DOHH2 (cell line): ENCODE data around the gene HAUS5.

Experiments used
- H3F3A ChIP-seq: fragments of 200-600 bp; sonication (generic), shearing (Covaris generic); 2 replicates; pipeline ENCODE4 v1.6.0; 2016; ENCODE audit warnings: antibody characterized with exemption, mild to moderate bottlenecking; ENCODE audit not compliant: control insufficient read depth, insufficient read depth
- H3K27ac ChIP-seq: fragments of 200-600 bp; sonication (generic); 2 replicates; pipeline ENCODE4 v1.5.1; 2014; ENCODE audit warnings: low read depth, mild to moderate bottlenecking, low read length, moderate library complexity
- H3K27me3 ChIP-seq: fragments of 200-600 bp; sonication (generic); 2 replicates; pipeline ENCODE4 v1.6.1; 2014; ENCODE audit warnings: mild to moderate bottlenecking, low read length, mixed read lengths; ENCODE audit not compliant: control insufficient read depth
- H3K36me3 ChIP-seq: fragments of 200-600 bp; sonication (generic); 2 replicates; pipeline ENCODE4 v1.6.1; 2014; ENCODE audit warnings: mild to moderate bottlenecking, low read length, moderate library complexity, mixed read lengths; ENCODE audit not compliant: control insufficient read depth
- H3K4me1 ChIP-seq: fragments of 200-600 bp; sonication (generic); 2 replicates; pipeline ENCODE4 v1.6.1; 2014; ENCODE audit warnings: mild to moderate bottlenecking, low read length, mixed read lengths; ENCODE audit not compliant: control insufficient read depth
- H3K4me2 ChIP-seq: fragments of 200-600 bp; sonication (generic); 2 replicates; pipeline ENCODE4 v1.6.0; 2014; ENCODE audit warnings: mild to moderate bottlenecking, low read length, moderate library complexity
- H3K4me3 ChIP-seq: fragments of 200-600 bp; sonication (generic); 2 replicates; pipeline ENCODE4 v1.5.1; 2014; ENCODE audit warnings: mild to moderate bottlenecking, low read length, mixed read lengths
- H3K79me2 ChIP-seq: fragments of 200-600 bp; sonication (generic); 2 replicates; pipeline ENCODE4 v1.6.1; 2014; ENCODE audit warnings: mild to moderate bottlenecking, low read length, mixed read lengths; ENCODE audit not compliant: control insufficient read depth
- H3K9me2 ChIP-seq: fragments of 200-600 bp; sonication (generic); replicated peaks from 2 replicates; pipeline ENCODE4 v1.6.1; 2014; ENCODE audit warnings: mild to moderate bottlenecking, low read length, mixed read lengths; ENCODE audit not compliant: control insufficient read depth
- H3K9me3 ChIP-seq: fragments of 200-600 bp; sonication (generic); 2 replicates; pipeline ENCODE4 v1.6.1; 2014; ENCODE audit warnings: antibody characterized with exemption, low read length, mixed read lengths; ENCODE audit not compliant: control insufficient read depth, insufficient read depth
- H4K20me1 ChIP-seq: fragments of 200-600 bp; sonication (generic); 2 replicates; pipeline ENCODE4 v1.6.0; 2014; ENCODE audit warnings: low read depth, mild to moderate bottlenecking, antibody characterized with exemption, low read length, moderate library complexity; ENCODE audit not compliant: control insufficient read depth, insufficient read depth
- CTCF ChIP-seq: fragments of 200-600 bp; sonication (generic); IDR thresholded peaks from one replicate; pipeline ENCODE4 v1.5.1; 2014; ENCODE audit warnings: antibody characterized with exemption, mild to moderate bottlenecking, low read depth, low read length; ENCODE audit not compliant: poor library complexity, severe bottlenecking
- EZH2phosphoT487 ChIP-seq: fragments of 200-600 bp; sonication (generic); IDR thresholded peaks from 2 replicates; pipeline ENCODE4 v1.6.1; 2017; ENCODE audit warnings: borderline replicate concordance, mild to moderate bottlenecking, antibody characterized with exemption, low read length, moderate library complexity, mixed read lengths

Gene HAUS5

GRCh38 chr19:35669566-35669965 lies 57.0 kb downstream of the HAUS5 start:
- H3K4me1 ChIP-seq: no peaks in the 10 kb centered on the region
- H3K9me2 ChIP-seq: no peaks in the 10 kb centered on the region
- H3F3A ChIP-seq: no peaks in the 10 kb centered on the region
- H3K79me2 ChIP-seq: no peaks in the 10 kb centered on the region
- peaks cover 20% of the 10 kb centered on the region for H3K27me3 ChIP-seq
- TF ChIP-seq CTCF (no peak), EZH2phosphoT487 (no peak)
- H3K4me2 ChIP-seq: no peak overlapping the region
- H3K4me3 ChIP-seq: no peak overlapping the region
- no peak overlapping the region for H3K27ac ChIP-seq
- H4K20me1 ChIP-seq: no peaks in the 10 kb centered on the region
- no peaks in the 10 kb centered on the region for H3K36me3 ChIP-seq
- no peaks in the 10 kb centered on the region for H3K9me3 ChIP-seq

GRCh38 chr19:35669974-35670373 lies 57.4 kb downstream of the HAUS5 start:
- peaks cover 20% of the 10 kb centered on the region for H3K27me3 ChIP-seq
- no peaks in the 10 kb centered on the region for H3K36me3 ChIP-seq
- no peaks in the 10 kb centered on the region for H4K20me1 ChIP-seq
- no peak overlapping the region for H3K4me3 ChIP-seq
- no peak overlapping the region for H3K4me2 ChIP-seq
- no peaks in the 10 kb centered on the region for H3K9me3 ChIP-seq
- H3K79me2 ChIP-seq: no peaks in the 10 kb centered on the region
- H3K9me2 ChIP-seq: no peaks in the 10 kb centered on the region
- H3F3A ChIP-seq: no peaks in the 10 kb centered on the region
- TF ChIP-seq EZH2phosphoT487 (no peak), CTCF (no peak)
- no peaks in the 10 kb centered on the region for H3K4me1 ChIP-seq
- H3K27ac ChIP-seq: no peak overlapping the region

GRCh38 chr19:35670686-35671085 lies 58.2 kb downstream of the HAUS5 start:
- Histone ChIP-seq H3F3A (no peaks in the 10 kb centered on the region), H3K4me3 (no peak overlapping the region), H3K36me3 (no peaks in the 10 kb centered on the region), H3K4me2 (no peak overlapping the region), H3K9me2 (no peaks in the 10 kb centered on the region), H3K9me3 (no peaks in the 10 kb centered on the region), H3K4me1 (no peaks in the 10 kb centered on the region), H3K79me2 (no peaks in the 10 kb centered on the region), H4K20me1 (no peaks in the 10 kb centered on the region), H3K27me3 (peaks cover 20% of the 10 kb centered on the region), H3K27ac (no peak overlapping the region)
- TF ChIP-seq CTCF (no peak), EZH2phosphoT487 (no peak)

- Histone ChIP-seq H3K4me2 (no peak overlapping the region), H3F3A (no peaks in the 10 kb centered on the region), H3K9me2 (no peaks in the 10 kb centered on the region), H3K27ac (no peak overlapping the region), H3K4me1 (no peaks in the 10 kb centered on the region), H3K36me3 (no peaks in the 10 kb centered on the region), H4K20me1 (no peaks in the 10 kb centered on the region), H3K79me2 (no peaks in the 10 kb centered on the region), H3K27me3 (peaks cover 20% of the 10 kb centered on the region), H3K4me3 (no peak overlapping the region), H3K9me3 (no peaks in the 10 kb centered on the region)
- TF ChIP-seq CTCF: no peak
- no peak for TF ChIP-seq EZH2phosphoT487
These were observed 59.3 kb downstream of the HAUS5 start for GRCh38 chr19:35671818-35672217.
